ENCODE results near the gene PHC3. TPM values are rescaled to one million over a fixed set of nuclear protein-coding genes. Genes with fewer than 3 reads are reported as not detected.

Gene PHC3
- total RNA-seq, 2 donors from 2014 or later: 34.5 to 100 TPM

DNA sequence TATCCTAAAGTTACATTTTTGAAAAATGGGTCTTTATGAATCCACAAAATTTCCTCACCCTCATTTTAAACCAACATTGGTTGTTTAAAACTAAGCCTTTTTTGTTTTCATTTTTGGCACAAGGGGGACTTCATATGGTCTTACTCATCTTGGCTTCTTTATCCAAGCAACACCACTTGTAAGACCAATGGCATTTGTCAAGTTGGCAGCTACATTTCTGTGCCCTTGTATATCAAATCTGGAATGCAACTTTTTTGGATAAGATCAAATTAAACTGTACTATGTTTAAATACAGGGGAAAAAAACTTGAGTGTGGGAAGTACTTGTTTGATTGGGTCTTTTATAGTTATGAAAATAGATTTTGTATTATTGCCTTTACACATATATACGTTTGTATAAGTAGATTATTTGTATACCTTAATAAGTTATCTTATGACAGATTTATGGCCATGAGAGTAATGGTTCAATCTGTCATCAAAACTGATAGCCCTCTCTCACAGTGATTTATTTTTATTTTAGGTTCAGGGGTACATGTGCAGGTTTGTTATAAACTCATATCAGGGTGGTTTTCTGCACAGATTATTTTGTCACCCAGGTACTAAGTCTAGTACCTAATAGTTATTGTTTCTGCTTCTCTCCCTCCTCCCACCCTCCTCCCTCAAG is 100.3 kb downstream of the PHC3 start:
- peak overlapping the region in 1 of 2 donors; percentile 17 for H3K27ac ChIP-seq

GRCh38 chr3:170080605-170081004 is 100.9 kb downstream of the PHC3 start:
- 75% methylated on average over 4 of the region's 4 CpGs for WGBS
- TF ChIP-seq, protein P1, sequence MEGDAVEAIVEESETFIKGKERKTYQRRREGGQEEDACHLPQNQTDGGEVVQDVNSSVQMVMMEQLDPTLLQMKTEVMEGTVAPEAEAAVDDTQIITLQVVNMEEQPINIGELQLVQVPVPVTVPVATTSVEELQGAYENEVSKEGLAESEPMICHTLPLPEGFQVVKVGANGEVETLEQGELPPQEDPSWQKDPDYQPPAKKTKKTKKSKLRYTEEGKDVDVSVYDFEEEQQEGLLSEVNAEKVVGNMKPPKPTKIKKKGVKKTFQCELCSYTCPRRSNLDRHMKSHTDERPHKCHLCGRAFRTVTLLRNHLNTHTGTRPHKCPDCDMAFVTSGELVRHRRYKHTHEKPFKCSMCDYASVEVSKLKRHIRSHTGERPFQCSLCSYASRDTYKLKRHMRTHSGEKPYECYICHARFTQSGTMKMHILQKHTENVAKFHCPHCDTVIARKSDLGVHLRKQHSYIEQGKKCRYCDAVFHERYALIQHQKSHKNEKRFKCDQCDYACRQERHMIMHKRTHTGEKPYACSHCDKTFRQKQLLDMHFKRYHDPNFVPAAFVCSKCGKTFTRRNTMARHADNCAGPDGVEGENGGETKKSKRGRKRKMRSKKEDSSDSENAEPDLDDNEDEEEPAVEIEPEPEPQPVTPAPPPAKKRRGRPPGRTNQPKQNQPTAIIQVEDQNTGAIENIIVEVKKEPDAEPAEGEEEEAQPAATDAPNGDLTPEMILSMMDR (IDR thresholded peaks at IDR 0.05): no peak
- TF ChIP-seq POLR2AphosphoS5 (IDR thresholded peaks at IDR 0.05): no peak
- no peak for TF ChIP-seq POLR2A (IDR thresholded peaks at IDR 0.05)
- no peaks in the 10 kb centered on the region for H3K27me3 ChIP-seq (replicated peaks; ENCODE audit: insufficient read depth)
- H3K36me3 ChIP-seq: no peaks in the 10 kb centered on the region
- no peaks in the 10 kb centered on the region for H3K9me3 ChIP-seq
- intact Hi-C loops (cut with DNase I): no loop called here
- H3K27ac ChIP-seq: peak overlapping the region in 1 of 2 donors; percentile 17
- H3K4me3 ChIP-seq: no peak overlapping the region
- no peak for DNase-seq (ENCODE audit: low spot score)
- H3K4me1 ChIP-seq (replicated peaks): no peaks in the 10 kb centered on the region

More for the DNA sequence above, 100.3 kb downstream of the PHC3 start:
- no peak for TF ChIP-seq POLR2A (IDR thresholded peaks at IDR 0.05)
- TF ChIP-seq, protein P1 (IDR thresholded peaks at IDR 0.05): no peak
- TF ChIP-seq POLR2AphosphoS5 (IDR thresholded peaks at IDR 0.05): no peak
- H3K36me3 ChIP-seq: no peaks in the 10 kb centered on the region
- intact Hi-C loops (cut with DNase I): no loop called here
- no peaks in the 10 kb centered on the region for H3K9me3 ChIP-seq
- H3K27me3 ChIP-seq (replicated peaks; ENCODE audit: insufficient read depth): no peaks in the 10 kb centered on the region
- no peaks in the 10 kb centered on the region for H3K4me1 ChIP-seq (replicated peaks)
- no peak for DNase-seq (ENCODE audit: low spot score)
- H3K4me3 ChIP-seq: no peak overlapping the region
- 60% methylated on average over 1 of the region's 1 CpG for WGBS

DNA sequence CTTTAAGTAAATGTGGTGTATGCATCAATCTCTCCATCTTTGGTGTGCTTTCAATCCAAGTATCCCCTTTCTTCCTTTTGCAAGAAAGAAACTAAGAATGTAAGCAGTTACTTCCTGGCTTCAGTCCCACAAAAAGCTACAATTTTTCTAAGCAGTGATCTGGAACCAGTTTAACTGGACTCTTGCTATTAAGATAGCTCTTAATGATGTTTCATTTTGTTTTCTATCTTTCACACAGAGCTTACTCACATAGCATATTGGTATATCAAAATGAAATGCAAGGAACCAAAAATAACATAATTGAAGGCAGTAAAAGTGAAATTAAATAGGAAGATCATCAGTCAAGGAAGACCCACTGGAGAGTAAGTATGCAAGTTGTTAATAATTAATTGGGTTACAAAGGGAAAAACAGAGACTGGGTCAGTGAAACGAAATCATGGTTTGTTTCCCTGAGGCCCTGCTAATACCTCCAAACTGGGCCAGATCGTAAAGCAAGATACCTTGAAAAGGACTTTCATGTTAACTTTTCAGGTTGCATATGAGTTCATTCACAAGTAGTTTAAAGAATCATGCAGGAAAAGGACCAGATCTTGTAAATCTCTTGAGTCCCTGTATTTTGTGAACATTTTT is 101.9 kb downstream of the PHC3 start:
- Histone ChIP-seq H3K36me3 (no peaks in the 10 kb centered on the region), H3K27me3 (replicated peaks; ENCODE audit: insufficient read depth) (no peaks in the 10 kb centered on the region), H3K9me3 (no peaks in the 10 kb centered on the region), H3K4me3 (no peak overlapping the region), H3K27ac (peak overlapping the region in 1 of 2 donors; percentile 17), H3K4me1 (replicated peaks) (no peaks in the 10 kb centered on the region)
- WGBS: 43% methylated on average over 2 of the region's 2 CpGs
- peak; percentile 22 for TF ChIP-seq POLR2AphosphoS5 (IDR thresholded peaks at IDR 0.05)
- TF ChIP-seq POLR2A (IDR thresholded peaks at IDR 0.05): no peak
- TF ChIP-seq, protein P1 (IDR thresholded peaks at IDR 0.05): no peak
- intact Hi-C loops (cut with DNase I): no loop called here
- no peak for DNase-seq (ENCODE audit: low spot score)

DNA sequence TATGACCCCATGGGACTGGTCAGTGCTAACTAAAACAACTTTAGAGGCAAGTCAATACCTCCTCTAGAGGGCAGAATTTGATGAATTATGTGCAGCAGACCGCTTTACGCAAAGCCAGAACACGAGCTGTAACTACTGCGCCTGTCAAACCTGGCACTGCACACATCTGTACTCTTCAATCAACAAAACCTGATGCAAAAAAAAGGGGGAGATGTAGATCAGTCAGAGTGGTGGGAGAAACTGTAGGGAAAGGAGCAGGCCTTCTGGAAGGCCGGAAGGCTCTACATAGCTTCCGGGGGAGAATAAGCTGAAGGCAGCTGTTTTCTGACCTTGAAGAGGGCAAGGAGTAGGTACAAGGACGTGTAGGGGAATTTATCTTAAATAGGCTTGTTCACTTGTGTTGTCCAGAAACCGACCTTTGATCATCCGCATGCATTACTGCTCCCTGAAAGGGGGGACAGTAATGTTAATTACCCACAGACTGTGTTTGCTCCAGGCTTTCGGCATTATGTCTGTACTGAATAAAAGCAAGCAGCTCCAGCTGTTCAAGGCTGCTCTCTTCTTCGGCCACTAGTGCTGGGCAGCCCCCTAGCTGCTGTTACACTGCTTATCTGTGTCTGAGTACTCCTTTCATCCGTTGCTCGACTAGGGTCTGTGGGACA is 102.8 kb downstream of the PHC3 start:
- Histone ChIP-seq H3K27me3 (replicated peaks; ENCODE audit: insufficient read depth) (no peaks in the 10 kb centered on the region), H3K36me3 (no peaks in the 10 kb centered on the region), H3K27ac (no peak overlapping the region), H3K4me1 (replicated peaks) (no peaks in the 10 kb centered on the region), H3K4me3 (no peak overlapping the region), H3K9me3 (no peaks in the 10 kb centered on the region)
- no peak for DNase-seq (ENCODE audit: low spot score)
- intact Hi-C loops (cut with DNase I): no loop called here
- TF ChIP-seq POLR2AphosphoS5 (IDR thresholded peaks at IDR 0.05): no peak
- TF ChIP-seq, protein P1 (IDR thresholded peaks at IDR 0.05): no peak
- TF ChIP-seq POLR2A (IDR thresholded peaks at IDR 0.05): no peak
- 80% methylated on average over 13 of the region's 13 CpGs for WGBS
